ENCODE measurements around the gene NTHL1.

NTHL1 gene

DNA sequence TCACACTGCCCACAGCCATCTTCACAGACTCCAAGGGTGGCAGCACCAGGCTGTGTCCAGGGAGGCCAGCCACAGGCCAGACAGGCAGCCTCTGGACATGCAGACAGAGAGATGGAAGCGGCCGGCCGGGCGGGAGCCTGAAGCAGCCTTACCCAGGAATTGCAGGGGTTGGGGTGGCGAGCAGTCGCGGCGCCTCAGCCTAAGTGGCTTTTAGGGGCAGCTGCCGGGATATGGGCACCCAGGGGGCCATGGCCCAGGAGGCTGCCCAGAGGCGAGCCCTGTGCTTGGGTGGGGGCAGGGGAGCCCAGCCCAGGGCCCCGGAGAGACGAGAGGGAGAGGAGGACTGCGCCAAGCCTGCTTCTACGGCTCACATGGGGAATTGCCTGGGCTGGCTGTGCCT is 22.4 kb downstream of the NTHL1 start:
- no peak for DNase-seq (ENCODE audit: low read depth)
- TF ChIP-seq, protein P1, sequence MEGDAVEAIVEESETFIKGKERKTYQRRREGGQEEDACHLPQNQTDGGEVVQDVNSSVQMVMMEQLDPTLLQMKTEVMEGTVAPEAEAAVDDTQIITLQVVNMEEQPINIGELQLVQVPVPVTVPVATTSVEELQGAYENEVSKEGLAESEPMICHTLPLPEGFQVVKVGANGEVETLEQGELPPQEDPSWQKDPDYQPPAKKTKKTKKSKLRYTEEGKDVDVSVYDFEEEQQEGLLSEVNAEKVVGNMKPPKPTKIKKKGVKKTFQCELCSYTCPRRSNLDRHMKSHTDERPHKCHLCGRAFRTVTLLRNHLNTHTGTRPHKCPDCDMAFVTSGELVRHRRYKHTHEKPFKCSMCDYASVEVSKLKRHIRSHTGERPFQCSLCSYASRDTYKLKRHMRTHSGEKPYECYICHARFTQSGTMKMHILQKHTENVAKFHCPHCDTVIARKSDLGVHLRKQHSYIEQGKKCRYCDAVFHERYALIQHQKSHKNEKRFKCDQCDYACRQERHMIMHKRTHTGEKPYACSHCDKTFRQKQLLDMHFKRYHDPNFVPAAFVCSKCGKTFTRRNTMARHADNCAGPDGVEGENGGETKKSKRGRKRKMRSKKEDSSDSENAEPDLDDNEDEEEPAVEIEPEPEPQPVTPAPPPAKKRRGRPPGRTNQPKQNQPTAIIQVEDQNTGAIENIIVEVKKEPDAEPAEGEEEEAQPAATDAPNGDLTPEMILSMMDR (conservative IDR thresholded peaks at IDR 0.05; ENCODE audit: control insufficient read depth, insufficient read depth, low read depth, low read length) = no peak

GRCh38 chr16:2024032-2024420 is 23.6 kb downstream of the NTHL1 start:
- no peak overlapping the region for H3K4me3 ChIP-seq (ENCODE audit: control insufficient read depth, low read depth, low read length)
- no peak for DNase-seq (ENCODE audit: low read depth)
- TF ChIP-seq, protein P1 (conservative IDR thresholded peaks at IDR 0.05; ENCODE audit: control insufficient read depth, insufficient read depth, low read depth, low read length) = no peak

More for the DNA sequence above, 22.4 kb downstream of the NTHL1 start:
- no peak overlapping the region for H3K4me3 ChIP-seq (ENCODE audit: control insufficient read depth, low read depth, low read length)

- DNase-seq (ENCODE audit: low read depth) = peak; percentile 80
Measured at GRCh38 chr16:2023092-2024031, 24.3 kb downstream of the NTHL1 start.

GRCh38 chr16:2022723-2023091 is 24.9 kb downstream of the NTHL1 start:
- DNase-seq (ENCODE audit: low read depth) = peak; percentile 41
- H3K4me3 ChIP-seq (ENCODE audit: control insufficient read depth, low read depth, low read length) = peak overlapping the region; percentile 35
- TF ChIP-seq, protein P1 (conservative IDR thresholded peaks at IDR 0.05; ENCODE audit: control insufficient read depth, insufficient read depth, low read depth, low read length) = no peak

More at GRCh38 chr16:2023092-2024031, 24.3 kb downstream of the NTHL1 start:
- H3K4me3 ChIP-seq (ENCODE audit: control insufficient read depth, low read depth, low read length) = peak overlapping the region; percentile 35
- TF ChIP-seq, protein P1 (conservative IDR thresholded peaks at IDR 0.05; ENCODE audit: control insufficient read depth, insufficient read depth, low read depth, low read length) = peak; percentile 74

- H3K4me3 ChIP-seq (ENCODE audit: control insufficient read depth, low read depth, low read length) = no peak overlapping the region
- TF ChIP-seq, protein P1 (conservative IDR thresholded peaks at IDR 0.05; ENCODE audit: control insufficient read depth, insufficient read depth, low read depth, low read length) = no peak
Measured at GRCh38 chr16:2019921-2020831, 27.5 kb downstream of the NTHL1 start.

DNA sequence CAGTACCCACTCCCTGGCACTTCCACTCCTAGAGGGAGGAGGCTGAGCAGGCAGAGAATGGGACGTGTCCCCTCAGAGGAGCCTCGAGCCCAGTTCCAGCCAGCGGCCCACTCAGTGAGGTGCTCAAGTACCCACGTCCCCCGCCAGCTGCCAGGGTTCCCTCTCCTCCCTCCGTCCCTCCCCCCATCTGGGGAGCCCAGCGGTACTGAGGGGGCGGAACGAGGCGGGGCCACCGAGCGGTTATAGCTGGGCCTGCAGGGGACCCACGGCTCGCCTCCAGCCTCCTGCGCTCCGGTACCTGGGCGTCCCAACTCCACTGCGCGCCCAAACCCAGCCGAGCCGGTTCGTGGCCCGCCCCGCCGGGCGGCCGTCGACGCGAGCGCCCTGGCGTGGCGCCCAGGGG is 28.1 kb downstream of the NTHL1 start, which contains the start of gene NPW:
Gene NPW, plus strand, starts transcription at position 268 of the 403 bp plus-strand sequence.
- TF ChIP-seq, protein P1 (conservative IDR thresholded peaks at IDR 0.05; ENCODE audit: control insufficient read depth, insufficient read depth, low read depth, low read length) = no peak
- no peak within 1 kb of the TSS for H3K4me3 ChIP-seq (ENCODE audit: control insufficient read depth, low read depth, low read length)
- DNase-seq (ENCODE audit: low read depth) = no peak

More at GRCh38 chr16:2019921-2020831, 27.5 kb downstream of the NTHL1 start:
- no peak for DNase-seq (ENCODE audit: low read depth)
